Epithelial cell of proximal tubule (primary cell): Measurements from ENCODE around the gene ANKRD13C. TPM values are rescaled to one million over a fixed set of nuclear protein-coding genes. Genes with fewer than 3 reads are reported as not detected.
"Not testable (repeated sequence)": the region's sequence is repeated elsewhere in the genome, so short reads cannot be mapped to it uniquely, and the experiment has no call there.

ENCODE experiments used
- DNase-seq: peaks from one replicate; pipeline ENCODE4 v3.0.0-alpha.2; 2011; ENCODE audit warnings: low read depth
- H3K4me3 ChIP-seq: 2 replicates; pipeline ENCODE4 v1.5.1; 2011; ENCODE audit warnings: low read depth, mild to moderate bottlenecking, low read length
- CTCF ChIP-seq: conservative IDR thresholded peaks from 2 replicates; pipeline ENCODE4 v1.5.1; 2012; ENCODE audit warnings: low read depth, mild to moderate bottlenecking, low read length
- total RNA-seq: library from RNA; depleted of rRNA; stranded (reverse); fragments of >200 nt; gene quantifications from 2 replicates; pipeline ENCODE4 v1.2.3, GENCODE V29; 2015

ANKRD13C gene
- total RNA-seq, 1 donor from 2014 or later: 12.7 TPM

GRCh38 chr1:70376196-70376595 is 21.7 kb upstream of the ANKRD13C start:
- no peak for TF ChIP-seq CTCF
- no peak overlapping the region for H3K4me3 ChIP-seq
- no peak for DNase-seq

- not testable (repeated sequence) for DNase-seq, H3K4me3 ChIP-seq
These were observed 19.1 kb upstream of the ANKRD13C start for GRCh38 chr1:70373580-70373979.

- no peak for TF ChIP-seq CTCF
- no peak overlapping the region for H3K4me3 ChIP-seq
- DNase-seq: no peak
These were observed 17.9 kb upstream of the ANKRD13C start for GRCh38 chr1:70372426-70372825.

GRCh38 chr1:70371586-70371985 is 17.1 kb upstream of the ANKRD13C start:
- DNase-seq, H3K4me3 ChIP-seq: not testable (repeated sequence)

GRCh38 chr1:70367397-70367796 is 12.9 kb upstream of the ANKRD13C start:
- not testable (repeated sequence) for H3K4me3 ChIP-seq, DNase-seq

GRCh38 chr1:70366997-70367396 is 12.5 kb upstream of the ANKRD13C start:
- H3K4me3 ChIP-seq, DNase-seq: not testable (repeated sequence)

- DNase-seq, H3K4me3 ChIP-seq: not testable (repeated sequence)
These were observed 12.0 kb upstream of the ANKRD13C start for GRCh38 chr1:70366425-70366952.

GRCh38 chr1:70364439-70364838 is 9.9 kb upstream of the ANKRD13C start:
- TF ChIP-seq CTCF: no peak
- no peak for DNase-seq
- no peak overlapping the region for H3K4me3 ChIP-seq

GRCh38 chr1:70361727-70362398 is 7.3 kb upstream of the ANKRD13C start:
- TF ChIP-seq CTCF: no peak
- no peak overlapping the region for H3K4me3 ChIP-seq
- no peak for DNase-seq

GRCh38 chr1:70360321-70360720 is 5.8 kb upstream of the ANKRD13C start:
- no peak for TF ChIP-seq CTCF
- H3K4me3 ChIP-seq: no peak overlapping the region
- DNase-seq: no peak
